HG03521 (cell line): ENCODE results near the gene C1orf52.
"Not testable (repeated sequence)": the region's sequence is repeated elsewhere in the genome, so short reads cannot be mapped to it uniquely, and the experiment has no call there.

Experiments
- ATAC-seq: cut with Tn5 transposase; IDR thresholded peaks from one replicate; pipeline ENCODE4 v1.9.1; 2021; ENCODE audit warnings: mild to moderate bottlenecking, moderate library complexity; ENCODE audit not compliant: unreplicated experiment

Gene C1orf52

DNA sequence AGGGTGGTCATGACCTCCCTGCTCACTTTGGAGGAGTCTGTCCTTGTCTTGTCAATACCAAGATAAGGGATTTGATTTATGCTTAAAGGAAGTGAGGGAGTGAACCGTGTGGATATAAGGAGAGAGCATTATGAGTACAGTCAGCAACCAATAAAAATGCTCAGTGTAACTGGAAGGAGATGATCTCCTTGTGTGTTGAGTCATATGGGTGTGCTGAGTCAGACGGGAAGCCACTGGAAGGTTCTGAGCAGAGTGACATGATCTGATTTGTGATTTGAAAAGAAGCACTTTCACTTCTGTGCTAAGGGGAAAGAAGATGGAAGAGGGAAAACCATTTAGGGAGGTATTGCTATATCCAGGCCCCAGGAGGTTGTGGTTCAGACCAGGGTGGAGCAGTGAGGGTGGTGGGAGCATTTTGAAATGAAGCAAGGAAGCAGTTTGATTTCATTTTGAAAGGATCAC lies 19.4 kb upstream of the C1orf52 start:
- no peak for ATAC-seq

DNA sequence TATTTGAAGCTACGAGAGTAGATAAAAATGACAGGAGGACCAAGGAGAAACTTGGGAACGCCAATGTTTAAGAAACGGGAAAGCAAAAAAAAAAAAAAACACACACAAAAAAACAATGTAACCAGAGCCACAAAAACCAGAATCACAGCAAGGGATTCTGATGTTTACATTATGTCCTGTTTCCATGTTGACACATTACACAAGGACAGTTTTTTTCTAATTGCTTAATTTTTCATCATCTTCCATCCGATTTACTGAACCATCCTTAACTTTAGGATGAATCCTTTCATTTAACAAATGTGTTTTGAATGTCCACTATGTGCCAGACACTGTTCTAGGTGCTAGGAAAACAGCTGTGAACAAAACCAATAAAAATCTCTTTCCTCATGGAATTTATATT lies 18.3 kb upstream of the C1orf52 start:
- no peak for ATAC-seq

- no peak for ATAC-seq
These were observed 17.6 kb upstream of the C1orf52 start for GRCh38 chr1:85276978-85277639.

GRCh38 chr1:85276215-85276977 lies 16.9 kb upstream of the C1orf52 start, which contains the start of gene BCL10:
Gene BCL10, minus strand, starts transcription at chr1:85276632. Its CDS starts 280 bp downstream, at chr1:85276352.
- peak; percentile 99 for ATAC-seq

DNA sequence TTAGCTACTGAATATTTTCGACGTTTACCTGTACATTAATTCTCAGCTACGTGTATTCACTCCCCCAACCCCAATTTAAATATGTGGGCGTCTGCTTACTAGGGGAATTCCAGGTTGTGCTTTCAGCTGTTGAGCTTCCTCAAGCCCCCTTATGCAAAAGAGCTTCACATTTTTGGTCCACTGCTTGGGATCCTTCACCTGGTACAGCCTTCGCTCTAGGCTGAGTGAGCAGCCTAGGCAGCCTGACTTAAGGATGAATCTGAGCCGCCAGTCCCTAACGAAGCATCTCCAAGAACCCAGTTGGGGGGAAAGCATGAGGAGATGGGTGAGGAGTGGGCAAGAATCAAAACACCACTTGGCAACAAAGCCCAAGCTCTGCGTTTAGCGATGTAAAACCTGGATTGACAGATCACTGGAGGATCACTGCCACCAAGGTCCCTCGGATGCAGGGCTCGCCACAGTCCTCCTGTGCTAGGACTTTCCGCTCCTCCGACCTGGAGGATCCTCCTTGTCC lies 16.3 kb upstream of the C1orf52 start:
- no peak for ATAC-seq

DNA sequence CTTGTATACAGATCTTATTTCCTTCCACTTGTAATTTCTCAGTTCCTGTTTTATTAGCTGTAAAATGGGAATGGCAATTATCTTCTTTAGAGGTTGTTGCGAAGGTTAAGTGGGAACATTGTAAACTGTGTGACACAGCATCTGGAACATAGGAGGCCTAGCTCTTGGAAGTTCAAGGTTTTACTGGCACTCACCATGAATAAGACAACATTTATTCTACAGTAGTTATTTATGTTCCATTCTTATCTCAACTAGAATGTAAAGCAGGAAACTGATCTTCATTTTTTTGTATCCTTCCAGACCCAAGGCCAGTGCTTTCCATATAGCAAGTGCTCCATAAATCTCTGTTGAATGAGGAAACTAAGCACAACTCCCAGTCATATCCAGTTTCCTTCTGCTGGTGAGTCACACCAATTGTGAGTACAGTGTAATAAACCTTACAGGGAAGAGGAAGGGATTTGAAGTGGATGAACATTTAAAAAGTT lies 15.5 kb upstream of the C1orf52 start:
- no peak for ATAC-seq

- no peak for ATAC-seq
These were observed 13.9 kb upstream of the C1orf52 start for GRCh38 chr1:85273397-85273796.

- ATAC-seq: no peak
These were observed 9.5 kb upstream of the C1orf52 start for GRCh38 chr1:85268801-85269585.

DNA sequence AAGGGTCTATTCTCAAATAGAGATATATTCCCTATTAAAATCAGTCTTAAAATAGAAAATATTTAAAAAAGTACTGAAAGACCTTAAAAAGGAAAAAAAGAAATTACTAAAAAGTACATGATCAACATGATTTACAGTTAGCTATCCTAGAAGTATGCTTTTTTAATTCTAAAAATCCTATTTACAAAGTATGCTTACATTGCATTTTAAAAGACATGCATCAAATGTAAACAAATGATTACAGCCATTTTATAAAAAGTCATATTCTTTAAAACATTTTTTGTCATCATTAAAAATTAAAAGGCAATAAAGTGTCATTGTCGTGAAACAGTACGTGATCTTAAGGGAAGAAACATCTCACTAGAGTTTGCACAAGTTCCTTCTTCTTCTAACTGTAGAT lies 7.9 kb upstream of the C1orf52 start:
- no peak for ATAC-seq

DNA sequence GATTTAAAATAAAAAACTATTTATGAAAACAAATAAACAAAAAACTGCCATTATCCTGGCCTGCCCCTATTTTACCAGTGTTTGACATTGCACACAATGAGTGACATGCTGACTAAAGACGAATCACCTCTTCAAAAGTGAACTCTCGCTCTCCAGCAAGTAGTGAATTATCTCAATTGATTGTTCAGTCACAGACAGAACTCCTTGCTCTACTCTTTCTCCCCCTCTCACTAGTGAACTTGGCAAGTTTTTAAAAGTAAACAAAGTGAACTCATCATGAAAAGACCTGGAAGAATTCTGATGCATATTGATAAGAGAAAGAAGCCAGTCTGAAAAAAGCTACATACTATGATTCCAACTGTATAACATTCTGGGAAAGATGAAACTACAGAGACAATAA lies 4.7 kb upstream of the C1orf52 start:
- ATAC-seq: no peak

DNA sequence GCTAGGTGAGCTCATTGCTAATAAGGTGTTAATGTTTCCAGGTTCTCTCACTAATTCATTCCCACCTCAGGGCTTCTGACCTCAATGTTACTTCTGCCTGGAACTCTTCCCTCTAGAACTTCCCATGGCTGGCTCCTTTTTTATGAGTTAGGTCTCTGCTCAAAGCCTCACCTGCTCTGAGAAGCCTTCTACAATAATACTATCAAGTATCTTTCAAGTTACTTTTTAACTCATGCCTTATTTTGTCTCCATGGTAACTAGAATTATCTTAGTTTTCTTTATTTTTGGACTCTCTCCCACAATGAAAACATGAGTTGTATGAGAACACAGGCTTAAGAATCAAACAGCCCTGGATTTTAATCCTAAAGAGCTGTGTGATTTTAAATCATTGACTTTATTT lies 3.5 kb upstream of the C1orf52 start:
- ATAC-seq: no peak

- ATAC-seq: no peak
These were observed 431 bp upstream of the C1orf52 start for GRCh38 chr1:85259912-85260274.

DNA sequence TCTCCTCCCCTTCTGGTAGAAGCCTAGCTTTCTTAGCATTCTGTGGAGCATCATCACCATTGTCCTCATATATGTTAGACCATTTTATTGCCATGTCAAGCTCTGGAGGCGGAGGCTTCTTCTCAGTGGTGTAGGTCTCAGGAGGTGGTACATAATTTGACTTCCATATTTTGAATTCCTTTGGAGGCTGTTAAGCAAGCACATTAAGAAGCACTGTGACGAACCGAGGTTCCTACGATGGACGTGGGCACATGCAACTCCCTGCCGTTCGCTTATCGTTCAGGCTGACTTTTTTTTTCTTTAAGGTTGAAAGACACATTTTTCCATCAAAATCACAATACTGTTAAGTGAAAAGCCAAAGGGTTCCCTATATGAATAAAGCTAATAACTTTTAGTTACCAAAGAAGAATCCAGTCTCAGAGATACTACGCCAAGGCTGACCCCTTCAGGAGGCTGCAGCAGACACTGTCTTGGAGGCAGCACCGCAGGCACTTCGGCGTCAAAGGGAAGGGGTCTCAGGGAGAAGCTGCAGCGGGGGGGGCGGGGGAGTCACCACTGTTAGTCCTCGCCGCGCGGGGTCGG lies 835 bp downstream of the C1orf52 start:
- ATAC-seq: no peak

DNA sequence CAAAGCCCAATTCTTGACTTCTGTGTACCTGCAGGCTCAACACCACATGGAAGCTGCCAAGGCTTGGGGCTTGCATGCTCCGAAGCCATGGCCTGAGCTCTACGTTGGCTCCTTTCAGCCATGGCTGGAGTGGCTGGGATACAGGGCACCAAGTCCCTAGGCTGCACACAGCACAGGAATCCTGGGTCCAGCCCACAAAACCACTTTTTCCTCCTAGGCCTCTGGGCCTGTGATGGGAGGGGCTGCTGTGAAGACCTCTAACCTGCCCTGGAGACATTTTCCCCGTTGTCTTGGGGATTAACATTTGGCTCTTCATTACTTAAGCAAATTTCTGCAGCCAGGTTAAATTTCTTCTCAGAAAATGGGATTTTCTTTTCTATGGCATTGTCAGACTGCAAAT lies 10.4 kb downstream of the C1orf52 start:
- not testable (repeated sequence) for ATAC-seq

DNA sequence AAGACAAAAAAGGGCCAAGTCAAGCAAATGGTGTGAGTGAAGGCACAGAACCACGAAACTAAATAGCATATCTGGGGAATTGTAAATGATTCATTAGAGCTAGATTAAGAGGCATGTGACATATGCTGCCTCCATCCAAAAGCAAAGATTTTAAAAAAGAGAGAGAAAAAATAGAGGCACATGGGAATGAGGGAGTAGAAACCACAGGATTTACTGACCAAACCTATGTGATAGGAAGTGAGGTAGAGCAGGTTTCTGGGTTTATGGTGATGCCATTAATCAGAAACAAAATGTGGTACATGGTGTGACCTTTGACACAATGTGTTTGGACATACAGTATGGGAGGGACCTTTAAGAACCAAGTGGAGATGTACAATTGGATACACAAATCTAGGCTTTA lies 13.6 kb downstream of the C1orf52 start:
- no peak for ATAC-seq

- ATAC-seq: no peak
These were observed 14.0 kb downstream of the C1orf52 start for GRCh38 chr1:85245456-85245855.

DNA sequence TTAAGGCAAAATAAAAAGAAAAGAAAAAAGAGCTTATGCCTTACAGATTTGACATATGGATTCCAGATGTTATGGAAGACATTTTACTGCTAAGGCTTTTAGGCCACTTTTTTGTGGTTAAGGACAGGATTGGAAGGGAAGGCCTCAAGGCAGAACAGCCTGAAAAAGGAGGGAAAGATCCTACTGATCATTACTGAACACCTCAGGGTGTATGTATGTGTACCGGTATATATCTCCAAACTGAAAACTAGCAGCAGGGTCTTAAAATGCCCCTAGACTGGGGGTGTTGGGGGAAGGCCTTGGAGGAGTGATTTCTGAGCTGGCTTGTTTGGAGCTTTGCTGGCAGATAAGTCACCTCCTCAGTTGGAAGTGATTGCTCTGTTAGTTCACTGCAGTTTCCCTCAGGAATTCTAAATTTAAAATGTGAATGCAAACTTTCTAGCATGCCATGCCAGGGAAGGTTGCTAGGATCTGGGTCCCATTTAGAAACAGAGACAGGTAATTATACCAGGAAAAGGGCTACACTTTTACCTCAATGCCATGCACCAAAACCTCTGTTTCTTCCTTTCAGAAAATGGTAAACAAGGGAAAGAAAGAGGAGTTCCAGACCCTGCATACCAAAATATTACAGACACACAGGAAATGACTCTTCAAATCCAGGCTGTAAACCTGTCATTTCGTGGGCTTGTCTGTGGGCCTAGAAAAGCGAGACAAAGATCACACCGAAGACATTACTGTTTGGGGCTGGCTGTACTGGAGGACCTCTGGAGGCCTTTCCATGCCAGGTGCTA lies 15.0 kb downstream of the C1orf52 start:
- ATAC-seq: no peak

DNA sequence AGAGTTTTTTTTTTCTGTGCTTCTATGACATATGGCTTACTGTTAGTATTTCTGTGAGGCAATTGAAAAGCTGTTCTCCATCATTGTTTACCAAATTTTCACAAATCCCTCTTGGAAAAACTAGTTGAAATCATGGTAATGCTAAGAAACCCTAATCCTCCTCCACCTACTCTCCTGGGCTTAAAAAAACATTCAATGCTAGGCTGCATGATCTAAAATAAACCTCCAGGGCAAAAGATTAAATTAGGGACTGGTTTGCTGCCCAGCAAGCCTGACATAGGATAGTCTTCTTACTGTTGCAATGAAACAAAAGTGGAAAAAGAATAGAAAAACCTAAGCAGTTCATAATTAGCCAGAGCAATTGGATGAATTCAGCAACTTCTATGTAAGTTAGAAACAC lies 16.1 kb downstream of the C1orf52 start:
- no peak for ATAC-seq

DNA sequence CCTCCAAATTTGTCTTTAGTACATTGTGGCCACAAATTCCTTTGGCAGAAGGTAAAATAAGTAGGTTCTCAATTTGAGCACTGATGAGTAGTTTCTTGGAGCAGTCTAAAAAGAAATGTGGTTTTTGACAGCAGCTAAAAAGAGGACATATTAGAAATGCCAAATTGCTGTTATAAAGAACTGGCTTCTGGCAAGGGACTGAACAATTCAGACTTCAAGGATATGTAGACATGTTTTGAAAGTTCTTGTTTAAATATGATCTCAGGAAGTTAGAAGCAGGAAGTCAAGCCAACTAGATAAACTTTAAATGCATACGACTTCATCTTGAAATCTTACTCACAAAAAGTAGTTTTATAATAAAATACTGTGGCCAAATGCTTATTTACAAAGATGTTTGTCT lies 18.8 kb downstream of the C1orf52 start:
- ATAC-seq: no peak

GRCh38 chr1:85240174-85240601 lies 19.3 kb downstream of the C1orf52 start:
- no peak for ATAC-seq
